HEK293 (cell line): Measurements from ENCODE around the gene ZNF540.

Experiments
- HOXC10 ChIP-seq: sonication (generic); formaldehyde crosslinking; IDR thresholded peaks from 2 replicates; pipeline ENCODE4 v1.8.1; 2023; ENCODE audit warnings: mild to moderate bottlenecking, missing genetic modification reagents
- HOXD13 ChIP-seq: sonication (generic); formaldehyde crosslinking; IDR thresholded peaks from 2 replicates; pipeline ENCODE4 v1.8.0; 2022; ENCODE audit warnings: missing genetic modification reagents, borderline replicate concordance
- KLF1 ChIP-seq: fragments of 450-650 bp; formaldehyde crosslinking; IDR thresholded peaks from 2 replicates; pipeline ENCODE4 v1.5.1; 2016; ENCODE audit warnings: missing biosample characterization, missing genetic modification characterization
- KLF7 ChIP-seq: fragments of 450-650 bp; formaldehyde crosslinking; IDR thresholded peaks from 2 replicates; pipeline ENCODE4 v1.5.1; 2016; ENCODE audit warnings: missing biosample characterization, missing genetic modification characterization, borderline replicate concordance
- KLF8 ChIP-seq: fragments of 450-650 bp; formaldehyde crosslinking; IDR thresholded peaks from 2 replicates; pipeline ENCODE4 v1.5.1; 2016; ENCODE audit warnings: missing biosample characterization, missing genetic modification characterization
- MEIS1 ChIP-seq: sonication (generic); formaldehyde crosslinking; IDR thresholded peaks from 2 replicates; pipeline ENCODE4 v1.8.1; 2022; ENCODE audit warnings: missing genetic modification reagents, mild to moderate bottlenecking, borderline replicate concordance
- MZF1 ChIP-seq: fragments of 450-650 bp; formaldehyde crosslinking; IDR thresholded peaks from 2 replicates; pipeline ENCODE4 v1.5.1; 2017; ENCODE audit warnings: missing biosample characterization, missing genetic modification characterization, borderline replicate concordance
- REPIN1 ChIP-seq: fragments of 450-650 bp; formaldehyde crosslinking; IDR thresholded peaks from 2 replicates; pipeline ENCODE4 v1.5.1; 2017; ENCODE audit warnings: missing biosample characterization, missing genetic modification characterization, low read depth
- SCRT2 ChIP-seq: fragments of 450-650 bp; formaldehyde crosslinking; IDR thresholded peaks from 2 replicates; pipeline ENCODE4 v1.5.1; 2016; ENCODE audit warnings: missing biosample characterization, missing genetic modification characterization
- SETDB1 ChIP-seq: IDR thresholded peaks from one replicate; pipeline ENCODE4 v1.6.1; 2017; ENCODE audit warnings: mild to moderate bottlenecking, low read length, moderate library complexity, mixed read lengths; ENCODE audit not compliant: insufficient read length
- SP7 ChIP-seq: fragments of 450-650 bp; formaldehyde crosslinking; IDR thresholded peaks from 2 replicates; pipeline ENCODE4 v1.5.1; 2016; ENCODE audit warnings: missing biosample characterization, missing genetic modification characterization
- ZBTB1 ChIP-seq: fragments of 450-650 bp; formaldehyde crosslinking; IDR thresholded peaks from 2 replicates; pipeline ENCODE4 v1.5.1; 2016; ENCODE audit warnings: missing biosample characterization, missing genetic modification characterization
- ZBTB8A ChIP-seq: fragments of 450-650 bp; formaldehyde crosslinking; IDR thresholded peaks from 2 replicates; pipeline ENCODE4 v1.5.1; 2016; ENCODE audit warnings: missing biosample characterization, missing genetic modification characterization
- ZEB2 ChIP-seq: fragments of 450-650 bp; formaldehyde crosslinking; IDR thresholded peaks from 2 replicates; pipeline ENCODE4 v1.5.1; 2016; ENCODE audit warnings: missing biosample characterization, missing genetic modification characterization
- ZFP69B ChIP-seq: fragments of 450-650 bp; formaldehyde crosslinking; IDR thresholded peaks from 2 replicates; pipeline ENCODE4 v1.5.1; 2016; ENCODE audit warnings: missing biosample characterization, missing genetic modification characterization
- ZIC2 ChIP-seq: fragments of 450-650 bp; formaldehyde crosslinking; IDR thresholded peaks from 2 replicates; pipeline ENCODE4 v1.5.1; 2016; ENCODE audit warnings: missing biosample characterization, missing genetic modification characterization
- ZNF366 ChIP-seq: fragments of 450-650 bp; formaldehyde crosslinking; conservative IDR thresholded peaks from 2 replicates; pipeline ENCODE4 v1.5.1; 2016; ENCODE audit warnings: missing biosample characterization, missing genetic modification characterization
- ZNF426 ChIP-seq: fragments of 450-650 bp; formaldehyde crosslinking; IDR thresholded peaks from 2 replicates; pipeline ENCODE4 v1.5.1; 2017; ENCODE audit warnings: missing biosample characterization, missing genetic modification characterization, mild to moderate bottlenecking, inconsistent platforms, moderate library complexity
- ZNF501 ChIP-seq: fragments of 450-650 bp; formaldehyde crosslinking; IDR thresholded peaks from 2 replicates; pipeline ENCODE4 v1.5.1; 2016; ENCODE audit warnings: missing biosample characterization, missing genetic modification characterization
- ZNF529 ChIP-seq: fragments of 450-650 bp; formaldehyde crosslinking; IDR thresholded peaks from 2 replicates; pipeline ENCODE4 v1.5.1; 2017; ENCODE audit warnings: missing genetic modification characterization, missing biosample characterization; ENCODE audit not compliant: insufficient replicate concordance
- ZNF561 ChIP-seq: fragments of 450-650 bp; IDR thresholded peaks from 2 replicates; pipeline ENCODE4 v1.5.1; 2018; ENCODE audit warnings: missing biosample characterization, missing genetic modification characterization, borderline replicate concordance
- ZNF76 ChIP-seq: fragments of 450-650 bp; formaldehyde crosslinking; IDR thresholded peaks from 2 replicates; pipeline ENCODE4; 2016; ENCODE audit warnings: low read depth, missing biosample characterization, missing genetic modification characterization, borderline replicate concordance
- ZNF843 ChIP-seq: fragments of 450-650 bp; formaldehyde crosslinking; IDR thresholded peaks from 2 replicates; pipeline ENCODE4 v1.5.1; 2016; ENCODE audit warnings: missing biosample characterization, missing genetic modification characterization
- TF ChIP-seq, protein P1 (sequence below): fragments of 450-650 bp; formaldehyde crosslinking; IDR thresholded peaks from 2 replicates; pipeline ENCODE4 v1.5.1; 2016; ENCODE audit warnings: missing biosample characterization, missing genetic modification characterization, borderline replicate concordance
- TF ChIP-seq, protein P2 (sequence below): fragments of 450-650 bp; formaldehyde crosslinking; optimal IDR thresholded peaks from 2 replicates; pipeline ENCODE3; 2016; ENCODE audit warnings: missing biosample characterization, mild to moderate bottlenecking, missing genetic modification characterization
- TF ChIP-seq, protein P3 (sequence below): fragments of 450-650 bp; formaldehyde crosslinking; IDR thresholded peaks from 2 replicates; pipeline ENCODE4 v1.5.1; 2016; ENCODE audit warnings: missing biosample characterization, missing genetic modification characterization
- TF ChIP-seq, protein P4 (sequence below): fragments of 450-650 bp; formaldehyde crosslinking; conservative IDR thresholded peaks from 2 replicates; pipeline ENCODE4 v1.5.1; 2016; ENCODE audit warnings: low read depth, missing biosample characterization, missing genetic modification characterization
- TF ChIP-seq, protein P5 (sequence below): fragments of 450-650 bp; formaldehyde crosslinking; IDR thresholded peaks from 2 replicates; pipeline ENCODE4 v1.5.1; 2016; ENCODE audit warnings: missing biosample characterization, missing genetic modification characterization
- TF ChIP-seq, protein P6 (sequence below): fragments of 450-650 bp; formaldehyde crosslinking; IDR thresholded peaks from 2 replicates; pipeline ENCODE4 v1.5.0; 2017; ENCODE audit warnings: missing biosample characterization, missing genetic modification characterization, borderline replicate concordance

Gene ZNF540

DNA sequence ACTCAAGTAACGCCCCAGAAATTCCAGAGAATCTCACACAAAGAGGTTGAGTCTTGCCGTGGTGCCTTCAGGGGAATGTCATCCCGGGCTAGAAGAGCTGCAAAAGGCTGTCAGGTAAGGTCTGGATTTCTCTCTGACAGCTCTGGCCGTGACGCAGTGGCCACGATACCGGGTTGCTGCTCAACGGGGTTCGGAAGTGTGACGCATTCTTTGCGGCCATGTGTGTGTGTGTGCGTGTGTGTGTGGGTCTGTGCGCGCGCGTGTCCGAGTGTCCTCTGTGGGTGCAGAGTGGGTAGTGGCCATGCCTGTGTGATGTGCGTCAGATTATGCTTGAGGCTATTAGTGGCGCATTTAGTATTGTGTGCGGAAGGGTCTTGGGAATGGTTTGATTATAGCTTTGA, 306 bp downstream of the ZNF540 start (continued):
- TF ChIP-seq, protein P1, sequence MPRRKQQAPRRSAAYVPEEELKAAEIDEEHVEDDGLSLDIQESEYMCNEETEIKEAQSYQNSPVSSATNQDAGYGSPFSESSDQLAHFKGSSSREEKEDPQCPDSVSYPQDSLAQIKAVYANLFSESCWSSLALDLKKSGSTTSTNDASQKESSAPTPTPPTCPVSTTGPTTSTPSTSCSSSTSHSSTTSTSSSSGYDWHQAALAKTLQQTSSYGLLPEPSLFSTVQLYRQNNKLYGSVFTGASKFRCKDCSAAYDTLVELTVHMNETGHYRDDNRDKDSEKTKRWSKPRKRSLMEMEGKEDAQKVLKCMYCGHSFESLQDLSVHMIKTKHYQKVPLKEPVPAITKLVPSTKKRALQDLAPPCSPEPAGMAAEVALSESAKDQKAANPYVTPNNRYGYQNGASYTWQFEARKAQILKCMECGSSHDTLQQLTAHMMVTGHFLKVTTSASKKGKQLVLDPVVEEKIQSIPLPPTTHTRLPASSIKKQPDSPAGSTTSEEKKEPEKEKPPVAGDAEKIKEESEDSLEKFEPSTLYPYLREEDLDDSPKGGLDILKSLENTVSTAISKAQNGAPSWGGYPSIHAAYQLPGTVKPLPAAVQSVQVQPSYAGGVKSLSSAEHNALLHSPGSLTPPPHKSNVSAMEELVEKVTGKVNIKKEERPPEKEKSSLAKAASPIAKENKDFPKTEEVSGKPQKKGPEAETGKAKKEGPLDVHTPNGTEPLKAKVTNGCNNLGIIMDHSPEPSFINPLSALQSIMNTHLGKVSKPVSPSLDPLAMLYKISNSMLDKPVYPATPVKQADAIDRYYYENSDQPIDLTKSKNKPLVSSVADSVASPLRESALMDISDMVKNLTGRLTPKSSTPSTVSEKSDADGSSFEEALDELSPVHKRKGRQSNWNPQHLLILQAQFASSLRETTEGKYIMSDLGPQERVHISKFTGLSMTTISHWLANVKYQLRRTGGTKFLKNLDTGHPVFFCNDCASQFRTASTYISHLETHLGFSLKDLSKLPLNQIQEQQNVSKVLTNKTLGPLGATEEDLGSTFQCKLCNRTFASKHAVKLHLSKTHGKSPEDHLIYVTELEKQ (tag by site-specific recombination): peak; percentile 88
- TF ChIP-seq REPIN1 (tag by site-specific recombination) (0 out of 2 replicates have a peak, but pooled peaks have one; percentile 66), KLF1 (tag by site-specific recombination) (peak; percentile 50), SP7 (peak; percentile 83), KLF8 (tag by site-specific recombination) (no peak; the same call in 1 of the 2 replicates), MZF1 (0 out of 2 replicates have a peak, but pooled peaks have one; percentile 7), KLF7 (tag by site-specific recombination) (no peak), ZNF426 (tag by site-specific recombination) (no peak), ZNF501 (tag by site-specific recombination) (peak; percentile 72), ZNF529 (no peak), ZNF843 (peak; percentile 79), HOXC10 (CRISPR knock-in tag) (no peak), ZNF561 (tag by site-specific recombination) (no peak), ZBTB8A (tag by site-specific recombination) (peak; percentile 33), ZNF366 (tag by site-specific recombination) (no peak; the same call in 1 of the 2 replicates), ZNF76 (tag by site-specific recombination) (no peak), ZBTB1 (tag by site-specific recombination) (peak; percentile 84; the same call in 1 of the 2 replicates), SCRT2 (tag by site-specific recombination) (peak; percentile 42; the same call in 1 of the 2 replicates), HOXD13 (CRISPR knock-in tag) (no peak), ZEB2 (tag by site-specific recombination) (no peak; the same call in 1 of the 2 replicates), SETDB1 (no peak), ZFP69B (peak; percentile 86), ZIC2 (peak; percentile 48), MEIS1 (no peak)
- TF ChIP-seq, protein P2, sequence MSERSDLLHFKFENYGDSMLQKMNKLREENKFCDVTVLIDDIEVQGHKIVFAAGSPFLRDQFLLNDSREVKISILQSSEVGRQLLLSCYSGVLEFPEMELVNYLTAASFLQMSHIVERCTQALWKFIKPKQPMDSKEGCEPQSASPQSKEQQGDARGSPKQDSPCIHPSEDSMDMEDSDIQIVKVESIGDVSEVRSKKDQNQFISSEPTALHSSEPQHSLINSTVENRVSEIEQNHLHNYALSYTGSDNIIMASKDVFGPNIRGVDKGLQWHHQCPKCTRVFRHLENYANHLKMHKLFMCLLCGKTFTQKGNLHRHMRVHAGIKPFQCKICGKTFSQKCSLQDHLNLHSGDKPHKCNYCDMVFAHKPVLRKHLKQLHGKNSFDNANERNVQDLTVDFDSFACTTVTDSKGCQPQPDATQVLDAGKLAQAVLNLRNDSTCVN (tag by site-specific recombination): peak; percentile 93
- TF ChIP-seq, protein P3, sequence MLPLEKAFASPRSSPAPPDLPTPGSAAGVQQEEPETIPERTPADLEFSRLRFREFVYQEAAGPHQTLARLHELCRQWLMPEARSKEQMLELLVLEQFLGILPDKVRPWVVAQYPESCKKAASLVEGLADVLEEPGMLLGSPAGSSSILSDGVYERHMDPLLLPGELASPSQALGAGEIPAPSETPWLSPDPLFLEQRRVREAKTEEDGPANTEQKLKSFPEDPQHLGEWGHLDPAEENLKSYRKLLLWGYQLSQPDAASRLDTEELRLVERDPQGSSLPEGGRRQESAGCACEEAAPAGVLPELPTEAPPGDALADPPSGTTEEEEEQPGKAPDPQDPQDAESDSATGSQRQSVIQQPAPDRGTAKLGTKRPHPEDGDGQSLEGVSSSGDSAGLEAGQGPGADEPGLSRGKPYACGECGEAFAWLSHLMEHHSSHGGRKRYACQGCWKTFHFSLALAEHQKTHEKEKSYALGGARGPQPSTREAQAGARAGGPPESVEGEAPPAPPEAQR (tag by site-specific recombination): peak; percentile 47; the same call in 1 of the 2 replicates
- TF ChIP-seq, protein P4, sequence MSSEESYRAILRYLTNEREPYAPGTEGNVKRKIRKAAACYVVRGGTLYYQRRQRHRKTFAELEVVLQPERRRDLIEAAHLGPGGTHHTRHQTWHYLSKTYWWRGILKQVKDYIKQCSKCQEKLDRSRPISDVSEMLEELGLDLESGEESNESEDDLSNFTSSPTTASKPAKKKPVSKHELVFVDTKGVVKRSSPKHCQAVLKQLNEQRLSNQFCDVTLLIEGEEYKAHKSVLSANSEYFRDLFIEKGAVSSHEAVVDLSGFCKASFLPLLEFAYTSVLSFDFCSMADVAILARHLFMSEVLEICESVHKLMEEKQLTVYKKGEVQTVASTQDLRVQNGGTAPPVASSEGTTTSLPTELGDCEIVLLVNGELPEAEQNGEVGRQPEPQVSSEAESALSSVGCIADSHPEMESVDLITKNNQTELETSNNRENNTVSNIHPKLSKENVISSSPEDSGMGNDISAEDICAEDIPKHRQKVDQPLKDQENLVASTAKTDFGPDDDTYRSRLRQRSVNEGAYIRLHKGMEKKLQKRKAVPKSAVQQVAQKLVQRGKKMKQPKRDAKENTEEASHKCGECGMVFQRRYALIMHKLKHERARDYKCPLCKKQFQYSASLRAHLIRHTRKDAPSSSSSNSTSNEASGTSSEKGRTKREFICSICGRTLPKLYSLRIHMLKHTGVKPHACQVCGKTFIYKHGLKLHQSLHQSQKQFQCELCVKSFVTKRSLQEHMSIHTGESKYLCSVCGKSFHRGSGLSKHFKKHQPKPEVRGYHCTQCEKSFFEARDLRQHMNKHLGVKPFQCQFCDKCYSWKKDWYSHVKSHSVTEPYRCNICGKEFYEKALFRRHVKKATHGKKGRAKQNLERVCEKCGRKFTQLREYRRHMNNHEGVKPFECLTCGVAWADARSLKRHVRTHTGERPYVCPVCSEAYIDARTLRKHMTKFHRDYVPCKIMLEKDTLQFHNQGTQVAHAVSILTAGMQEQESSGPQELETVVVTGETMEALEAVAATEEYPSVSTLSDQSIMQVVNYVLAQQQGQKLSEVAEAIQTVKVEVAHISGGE (tag by site-specific recombination): peak; percentile 52
- TF ChIP-seq, protein P5, sequence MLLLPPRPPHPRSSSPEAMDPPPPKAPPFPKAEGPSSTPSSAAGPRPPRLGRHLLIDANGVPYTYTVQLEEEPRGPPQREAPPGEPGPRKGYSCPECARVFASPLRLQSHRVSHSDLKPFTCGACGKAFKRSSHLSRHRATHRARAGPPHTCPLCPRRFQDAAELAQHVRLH: peak; percentile 94
- TF ChIP-seq, protein P6, sequence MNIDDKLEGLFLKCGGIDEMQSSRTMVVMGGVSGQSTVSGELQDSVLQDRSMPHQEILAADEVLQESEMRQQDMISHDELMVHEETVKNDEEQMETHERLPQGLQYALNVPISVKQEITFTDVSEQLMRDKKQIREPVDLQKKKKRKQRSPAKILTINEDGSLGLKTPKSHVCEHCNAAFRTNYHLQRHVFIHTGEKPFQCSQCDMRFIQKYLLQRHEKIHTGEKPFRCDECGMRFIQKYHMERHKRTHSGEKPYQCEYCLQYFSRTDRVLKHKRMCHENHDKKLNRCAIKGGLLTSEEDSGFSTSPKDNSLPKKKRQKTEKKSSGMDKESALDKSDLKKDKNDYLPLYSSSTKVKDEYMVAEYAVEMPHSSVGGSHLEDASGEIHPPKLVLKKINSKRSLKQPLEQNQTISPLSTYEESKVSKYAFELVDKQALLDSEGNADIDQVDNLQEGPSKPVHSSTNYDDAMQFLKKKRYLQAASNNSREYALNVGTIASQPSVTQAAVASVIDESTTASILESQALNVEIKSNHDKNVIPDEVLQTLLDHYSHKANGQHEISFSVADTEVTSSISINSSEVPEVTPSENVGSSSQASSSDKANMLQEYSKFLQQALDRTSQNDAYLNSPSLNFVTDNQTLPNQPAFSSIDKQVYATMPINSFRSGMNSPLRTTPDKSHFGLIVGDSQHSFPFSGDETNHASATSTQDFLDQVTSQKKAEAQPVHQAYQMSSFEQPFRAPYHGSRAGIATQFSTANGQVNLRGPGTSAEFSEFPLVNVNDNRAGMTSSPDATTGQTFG: no peak
